Fibroblast of lung (primary cell): ENCODE results near the gene KIAA1549. TPM values are rescaled to one million over a fixed set of nuclear protein-coding genes. Genes with fewer than 3 reads are reported as not detected.
A peak's percentile ranks its signal among the peaks of the same experiment; 100 is the strongest.

Experiments used
- DNase-seq, 2 donors: peaks; one replicate each; pipeline versions ENCODE4 v3.0.0 to v3.0.0-alpha.2; 2010; ENCODE audit warnings: low read depth in 2 of 2
- H2AFZ ChIP-seq: 2 replicates; pipeline ENCODE4 v1.5.1; 2012; ENCODE audit warnings: low read length, control low read depth, inconsistent platforms
- H3K27ac ChIP-seq: 2 replicates; pipeline ENCODE4 v1.5.1; 2011; ENCODE audit warnings: low read length, control low read depth; ENCODE audit not compliant: insufficient read depth
- H3K27me3 ChIP-seq: 2 replicates; pipeline ENCODE4 v1.5.1; 2011; ENCODE audit warnings: mild to moderate bottlenecking, low read length; ENCODE audit not compliant: control insufficient read depth, insufficient read depth
- H3K36me3 ChIP-seq: 2 replicates; pipeline ENCODE4 v1.5.1; 2011; ENCODE audit warnings: low read length; ENCODE audit not compliant: control insufficient read depth, insufficient read depth
- H3K4me1 ChIP-seq: 2 replicates; pipeline ENCODE4 v1.5.1; 2011; ENCODE audit warnings: low read length; ENCODE audit not compliant: control insufficient read depth, insufficient read depth; ENCODE audit errors: extremely low read depth
- H3K4me2 ChIP-seq: 2 replicates; pipeline ENCODE4 v1.5.1; 2011; ENCODE audit warnings: low read length, control low read depth; ENCODE audit not compliant: insufficient read depth; ENCODE audit errors: extremely low read depth
- H3K4me3 ChIP-seq, 4 experiments: fragments of 200-600 bp in 1 of 4; sonication (generic) in 1 of 4; replicated peaks in 1 of 4; 2 replicates each; pipeline ENCODE4 v1.5.1; 2011 to 2016; ENCODE audit warnings: low read length in 4 of 4, low read depth in 3 of 4, mild to moderate bottlenecking in 3 of 4, control low read depth in 2 of 4, inconsistent platforms in 1 of 4, mixed read lengths in 1 of 4; ENCODE audit not compliant: insufficient read depth in 1 of 4; ENCODE audit errors: control extremely low read depth in 1 of 4
- H3K79me2 ChIP-seq: 2 replicates; pipeline ENCODE4 v1.5.1; 2012; ENCODE audit warnings: mild to moderate bottlenecking, low read length, inconsistent platforms; ENCODE audit not compliant: control insufficient read depth, insufficient read depth
- H3K9ac ChIP-seq: 2 replicates; pipeline ENCODE4 v1.5.1; 2011; ENCODE audit warnings: mild to moderate bottlenecking, low read length, control low read depth; ENCODE audit not compliant: insufficient read depth
- H3K9me3 ChIP-seq: 2 replicates; pipeline ENCODE4 v1.5.1; 2012; ENCODE audit warnings: low read depth, low read length; ENCODE audit not compliant: control insufficient read depth, insufficient read depth
- H4K20me1 ChIP-seq: 2 replicates; pipeline ENCODE4 v1.5.1; 2011; ENCODE audit warnings: low read length; ENCODE audit not compliant: control insufficient read depth, insufficient read depth; ENCODE audit errors: extremely low read depth
- CTCF ChIP-seq, 2 donors: IDR thresholded peaks in 1 of 2; conservative IDR thresholded peaks in 1 of 2; 1 replicate in 1 of 2; 2 replicates in 1 of 2; pipeline ENCODE4 v1.5.1; 2011 to 2012; ENCODE audit warnings: low read length in 2 of 2, control low read depth in 1 of 2, inconsistent platforms in 1 of 2, low read depth in 1 of 2, mild to moderate bottlenecking in 1 of 2
- EZH2 ChIP-seq: IDR thresholded peaks from 2 replicates; pipeline ENCODE4 v1.5.1; 2012; ENCODE audit warnings: low read length, control low read depth, mild to moderate bottlenecking; ENCODE audit errors: missing control alignments
- polyA plus RNA-seq, 2 donors: library from polyadenylated mRNA; depleted of rRNA in 1 of 2; stranded (reverse) in 1 of 2; unstranded in 1 of 2; fragments of >200 nt; gene quantifications; 2 replicates each; pipeline ENCODE4 v1.2.1, GENCODE V29; 2011 to 2012; ENCODE audit warnings: missing spikeins in 1 of 2
- total RNA-seq: library from RNA; depleted of rRNA; stranded (reverse); fragments of >200 nt; gene quantifications from 2 replicates; pipeline ENCODE4 v1.2.1, GENCODE V29; 2014

The KIAA1549 gene
- total and polyA plus RNA-seq, 2 donors (not counting 1 experiment from before 2014, with no cell fraction given): 0.48 to 0.66 TPM

- TF ChIP-seq EZH2 (peak; percentile 45), CTCF (conservative IDR thresholded peaks at IDR 0.05 in 1 of 2, IDR thresholded peaks at IDR 0.05 in 1 of 2; ENCODE audit: low read depth in 1 of 2, low read length in 2 of 2) (no peak)
- DNase-seq: no peak
- no peaks in the 10 kb centered on the region for H3K79me2 ChIP-seq
- H4K20me1 ChIP-seq: no peaks in the 10 kb centered on the region
- H3K36me3 ChIP-seq: no peaks in the 10 kb centered on the region
- H3K4me3 ChIP-seq: peak overlapping the region; percentile 30 to 62 (median 34)
- no peaks in the 10 kb centered on the region for H3K27me3 ChIP-seq
- H3K27ac ChIP-seq: no peak overlapping the region
- H2AFZ ChIP-seq: peak overlapping the region; percentile 5
- H3K4me1 ChIP-seq: peaks cover 3% of the 10 kb centered on the region
- H3K9me3 ChIP-seq: no peaks in the 10 kb centered on the region
- H3K4me2 ChIP-seq: peak overlapping the region; percentile 90
- H3K9ac ChIP-seq: no peak overlapping the region
Measured at GRCh38 chr7:138982204-138982623, 1.0 kb upstream of the KIAA1549 start.

- Histone ChIP-seq H3K9ac (peak overlapping the region; percentile 42), H3K27ac (no peak overlapping the region), H3K4me2 (peak overlapping the region; percentile 92), H3K36me3 (no peaks in the 10 kb centered on the region), H3K4me1 (peaks cover 3% of the 10 kb centered on the region), H4K20me1 (no peaks in the 10 kb centered on the region), H3K27me3 (no peaks in the 10 kb centered on the region), H2AFZ (peak overlapping the region; percentile 43), H3K9me3 (no peaks in the 10 kb centered on the region), H3K4me3 (peak overlapping the region; percentile 25 to 79 (median 52)), H3K79me2 (no peaks in the 10 kb centered on the region)
- no peak for DNase-seq
- TF ChIP-seq EZH2 (no peak), CTCF (conservative IDR thresholded peaks at IDR 0.05 in 1 of 2, IDR thresholded peaks at IDR 0.05 in 1 of 2; ENCODE audit: low read depth in 1 of 2, low read length in 2 of 2) (no peak)
Measured at GRCh38 chr7:138980563-138981291, 462 bp downstream of the KIAA1549 start.

- Histone ChIP-seq H3K4me3 (peak overlapping the region; percentile 25 to 79 (median 52)), H3K4me1 (peaks cover 3% of the 10 kb centered on the region), H3K4me2 (peak overlapping the region; percentile 92), H4K20me1 (no peaks in the 10 kb centered on the region), H3K9ac (no peak overlapping the region), H3K27ac (no peak overlapping the region), H3K79me2 (no peaks in the 10 kb centered on the region), H3K9me3 (no peaks in the 10 kb centered on the region), H3K36me3 (no peaks in the 10 kb centered on the region), H3K27me3 (no peaks in the 10 kb centered on the region), H2AFZ (no peak overlapping the region)
- peak in 1 of 2 donors; percentile 45 for DNase-seq
- TF ChIP-seq EZH2: no peak
- no peak for TF ChIP-seq CTCF (conservative IDR thresholded peaks at IDR 0.05 in 1 of 2, IDR thresholded peaks at IDR 0.05 in 1 of 2; ENCODE audit: low read depth in 1 of 2, low read length in 2 of 2)
Measured at GRCh38 chr7:138979988-138980562, 1.1 kb downstream of the KIAA1549 start.
